ENCODE data around the gene HIVEP2.

- no peak for TF ChIP-seq POLR2A (IDR thresholded peaks at IDR 0.05)
- TF ChIP-seq CTCF (IDR thresholded peaks at IDR 0.05), result no peak
These were observed 114.2 kb downstream of the HIVEP2 start for GRCh38 chr6:142830807-142831206.
